ENCODE results near the gene ZNF691.

The ZNF691 gene

DNA sequence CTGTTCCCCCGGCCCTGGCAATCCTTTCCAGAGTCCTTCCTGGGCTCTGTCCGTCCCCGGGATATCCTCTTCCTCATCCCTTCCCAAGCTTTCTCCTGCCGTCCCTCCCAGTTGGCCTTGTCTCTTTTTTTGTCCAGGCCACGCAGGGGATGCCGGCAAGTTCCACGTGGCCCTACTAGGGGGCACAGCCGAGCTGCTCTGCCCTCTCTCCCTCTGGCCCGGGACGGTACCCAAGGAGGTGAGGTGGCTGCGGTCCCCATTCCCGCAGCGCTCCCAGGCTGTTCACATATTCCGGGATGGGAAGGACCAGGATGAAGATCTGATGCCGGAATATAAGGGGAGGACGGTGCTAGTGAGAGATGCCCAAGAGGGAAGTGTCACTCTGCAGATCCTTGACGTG is 15.8 kb upstream of the ZNF691 start:
- H3K4me3 ChIP-seq (IDR thresholded peaks at IDR 0.05; ENCODE audit: insufficient read depth, low read depth, low read length), result no peak overlapping the region
- TF ChIP-seq, protein P1, sequence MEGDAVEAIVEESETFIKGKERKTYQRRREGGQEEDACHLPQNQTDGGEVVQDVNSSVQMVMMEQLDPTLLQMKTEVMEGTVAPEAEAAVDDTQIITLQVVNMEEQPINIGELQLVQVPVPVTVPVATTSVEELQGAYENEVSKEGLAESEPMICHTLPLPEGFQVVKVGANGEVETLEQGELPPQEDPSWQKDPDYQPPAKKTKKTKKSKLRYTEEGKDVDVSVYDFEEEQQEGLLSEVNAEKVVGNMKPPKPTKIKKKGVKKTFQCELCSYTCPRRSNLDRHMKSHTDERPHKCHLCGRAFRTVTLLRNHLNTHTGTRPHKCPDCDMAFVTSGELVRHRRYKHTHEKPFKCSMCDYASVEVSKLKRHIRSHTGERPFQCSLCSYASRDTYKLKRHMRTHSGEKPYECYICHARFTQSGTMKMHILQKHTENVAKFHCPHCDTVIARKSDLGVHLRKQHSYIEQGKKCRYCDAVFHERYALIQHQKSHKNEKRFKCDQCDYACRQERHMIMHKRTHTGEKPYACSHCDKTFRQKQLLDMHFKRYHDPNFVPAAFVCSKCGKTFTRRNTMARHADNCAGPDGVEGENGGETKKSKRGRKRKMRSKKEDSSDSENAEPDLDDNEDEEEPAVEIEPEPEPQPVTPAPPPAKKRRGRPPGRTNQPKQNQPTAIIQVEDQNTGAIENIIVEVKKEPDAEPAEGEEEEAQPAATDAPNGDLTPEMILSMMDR (conservative IDR thresholded peaks at IDR 0.05; ENCODE audit: low read depth, low read length), result no peak

GRCh38 chr1:42831273-42831672 is 15.1 kb upstream of the ZNF691 start:
- TF ChIP-seq, protein P1 (conservative IDR thresholded peaks at IDR 0.05; ENCODE audit: low read depth, low read length), result no peak
- no peaks in the 10 kb centered on the region for H3K36me3 ChIP-seq (ENCODE audit: insufficient read depth)
- no peak overlapping the region for H3K4me3 ChIP-seq (IDR thresholded peaks at IDR 0.05; ENCODE audit: insufficient read depth, low read depth, low read length)
- H3K4me1 ChIP-seq (ENCODE audit: low read depth, poor library complexity, severe bottlenecking), result no peaks in the 10 kb centered on the region
- no peaks in the 10 kb centered on the region for H4K20me1 ChIP-seq (ENCODE audit: insufficient read depth)
- H3K27me3 ChIP-seq (ENCODE audit: insufficient read depth, low read depth), result no peaks in the 10 kb centered on the region
- H3K4me2 ChIP-seq, result no peak overlapping the region
- no peaks in the 10 kb centered on the region for H3K79me2 ChIP-seq (ENCODE audit: insufficient read depth, low read depth)
- H2AFZ ChIP-seq (ENCODE audit: low read depth), result no peak overlapping the region
- no peak overlapping the region for H3K27ac ChIP-seq
- H3K9ac ChIP-seq, result no peak overlapping the region

More for the DNA sequence above, 15.8 kb upstream of the ZNF691 start:
- H3K27me3 ChIP-seq (ENCODE audit: insufficient read depth, low read depth), result no peaks in the 10 kb centered on the region
- H4K20me1 ChIP-seq (ENCODE audit: insufficient read depth), result no peaks in the 10 kb centered on the region
- no peak overlapping the region for H2AFZ ChIP-seq (ENCODE audit: low read depth)
- no peak overlapping the region for H3K9ac ChIP-seq
- no peaks in the 10 kb centered on the region for H3K36me3 ChIP-seq (ENCODE audit: insufficient read depth)
- no peak overlapping the region for H3K4me2 ChIP-seq
- H3K79me2 ChIP-seq (ENCODE audit: insufficient read depth, low read depth), result no peaks in the 10 kb centered on the region
- no peaks in the 10 kb centered on the region for H3K4me1 ChIP-seq (ENCODE audit: low read depth, poor library complexity, severe bottlenecking)
- no peak overlapping the region for H3K27ac ChIP-seq

GRCh38 chr1:42832641-42833240 is 13.7 kb upstream of the ZNF691 start:
- no peak overlapping the region for H3K27ac ChIP-seq
- H4K20me1 ChIP-seq (ENCODE audit: insufficient read depth), result no peaks in the 10 kb centered on the region
- H3K79me2 ChIP-seq (ENCODE audit: insufficient read depth, low read depth), result no peaks in the 10 kb centered on the region
- no peak overlapping the region for H3K9ac ChIP-seq
- no peaks in the 10 kb centered on the region for H3K27me3 ChIP-seq (ENCODE audit: insufficient read depth, low read depth)
- TF ChIP-seq, protein P1 (conservative IDR thresholded peaks at IDR 0.05; ENCODE audit: low read depth, low read length), result no peak
- no peaks in the 10 kb centered on the region for H3K4me1 ChIP-seq (ENCODE audit: low read depth, poor library complexity, severe bottlenecking)
- H3K4me2 ChIP-seq, result no peak overlapping the region
- no peaks in the 10 kb centered on the region for H3K36me3 ChIP-seq (ENCODE audit: insufficient read depth)
- no peak overlapping the region for H2AFZ ChIP-seq (ENCODE audit: low read depth)
- no peak overlapping the region for H3K4me3 ChIP-seq (IDR thresholded peaks at IDR 0.05; ENCODE audit: insufficient read depth, low read depth, low read length)

GRCh38 chr1:42833981-42834380 is 12.4 kb upstream of the ZNF691 start:
- Histone ChIP-seq H3K27me3 (ENCODE audit: insufficient read depth, low read depth) (no peaks in the 10 kb centered on the region), H2AFZ (ENCODE audit: low read depth) (no peak overlapping the region), H3K4me2 (no peak overlapping the region), H3K4me1 (ENCODE audit: low read depth, poor library complexity, severe bottlenecking) (no peaks in the 10 kb centered on the region), H3K79me2 (ENCODE audit: insufficient read depth, low read depth) (no peaks in the 10 kb centered on the region), H3K27ac (no peak overlapping the region), H3K4me3 (IDR thresholded peaks at IDR 0.05; ENCODE audit: insufficient read depth, low read depth, low read length) (no peak overlapping the region), H3K36me3 (ENCODE audit: insufficient read depth) (no peaks in the 10 kb centered on the region), H4K20me1 (ENCODE audit: insufficient read depth) (no peaks in the 10 kb centered on the region), H3K9ac (no peak overlapping the region)
- TF ChIP-seq, protein P1 (conservative IDR thresholded peaks at IDR 0.05; ENCODE audit: low read depth, low read length), result no peak
